Measurements from ENCODE around the gene RHBDF2.
A peak's percentile ranks its signal among the peaks of the same experiment; 100 is the strongest.

RHBDF2 gene

DNA sequence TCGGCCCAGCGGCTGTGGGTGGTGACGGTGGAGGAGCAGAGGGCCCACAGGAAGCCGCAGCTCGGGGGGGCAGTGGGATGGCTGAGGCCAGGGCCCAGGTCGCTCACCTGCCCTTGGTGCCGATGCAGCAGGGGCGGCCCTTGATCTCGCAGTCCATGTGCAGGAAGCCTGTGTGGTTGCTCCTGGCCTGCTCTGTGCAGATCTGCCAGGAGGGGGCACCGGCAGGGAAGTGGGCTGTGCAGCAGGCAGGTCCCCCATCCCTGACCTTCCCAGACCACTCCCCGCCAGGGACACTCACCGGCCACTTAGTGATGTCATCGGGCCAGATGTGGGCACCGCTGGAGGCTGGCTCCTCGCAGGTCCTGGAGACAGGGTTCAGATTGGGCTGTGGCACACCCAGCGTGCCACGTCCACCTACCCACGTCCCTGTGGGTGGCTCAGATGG, 27.7 kb downstream of the RHBDF2 start:
- no peak overlapping the region for H3K27ac ChIP-seq (ENCODE audit: low read depth, low read length)
- no peak overlapping the region for H3K4me3 ChIP-seq (ENCODE audit: low read depth, low read length)
- H3K4me1 ChIP-seq (ENCODE audit: control insufficient read depth, insufficient read depth, low read length): no peaks in the 10 kb centered on the region
- H3K9ac ChIP-seq (ENCODE audit: low read depth, low read length): no peak overlapping the region
- no peaks in the 10 kb centered on the region for H3K27me3 ChIP-seq (ENCODE audit: control insufficient read depth, insufficient read depth, low read length)
- H3K9me3 ChIP-seq (ENCODE audit: control insufficient read depth, insufficient read depth, low read length): no peaks in the 10 kb centered on the region
- peaks cover 27% of the 10 kb centered on the region for H3K36me3 ChIP-seq (ENCODE audit: control insufficient read depth, insufficient read depth, low read length)

DNA sequence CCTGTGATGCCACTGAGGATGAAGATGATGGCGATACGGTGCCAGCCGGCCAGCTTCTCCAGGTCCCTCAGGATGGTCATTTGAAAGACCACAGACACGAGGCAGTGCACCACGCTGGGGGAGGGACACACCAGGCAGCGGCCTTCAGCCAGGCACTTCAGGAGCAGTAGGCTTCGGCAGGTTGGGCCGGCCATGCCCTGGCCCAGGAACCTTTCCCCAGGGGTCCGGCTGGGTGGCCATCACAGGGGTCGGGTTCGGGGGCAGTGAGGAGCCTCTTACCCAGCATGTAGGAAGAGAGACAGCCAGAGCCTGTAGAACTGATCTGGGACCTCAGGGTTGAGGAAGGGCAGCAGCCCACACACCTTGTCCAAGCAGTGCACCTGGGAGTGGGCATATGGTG, 28.5 kb downstream of the RHBDF2 start:
- Histone ChIP-seq H3K27me3 (ENCODE audit: control insufficient read depth, insufficient read depth, low read length) (no peaks in the 10 kb centered on the region), H3K9me3 (ENCODE audit: control insufficient read depth, insufficient read depth, low read length) (no peaks in the 10 kb centered on the region), H3K4me3 (ENCODE audit: low read depth, low read length) (no peak overlapping the region), H3K9ac (ENCODE audit: low read depth, low read length) (no peak overlapping the region), H3K36me3 (ENCODE audit: control insufficient read depth, insufficient read depth, low read length) (peaks cover 27% of the 10 kb centered on the region), H3K4me1 (ENCODE audit: control insufficient read depth, insufficient read depth, low read length) (peaks cover under 1% of the 10 kb centered on the region; the same call in 1 of the 2 replicates), H3K27ac (ENCODE audit: low read depth, low read length) (no peak overlapping the region)

DNA sequence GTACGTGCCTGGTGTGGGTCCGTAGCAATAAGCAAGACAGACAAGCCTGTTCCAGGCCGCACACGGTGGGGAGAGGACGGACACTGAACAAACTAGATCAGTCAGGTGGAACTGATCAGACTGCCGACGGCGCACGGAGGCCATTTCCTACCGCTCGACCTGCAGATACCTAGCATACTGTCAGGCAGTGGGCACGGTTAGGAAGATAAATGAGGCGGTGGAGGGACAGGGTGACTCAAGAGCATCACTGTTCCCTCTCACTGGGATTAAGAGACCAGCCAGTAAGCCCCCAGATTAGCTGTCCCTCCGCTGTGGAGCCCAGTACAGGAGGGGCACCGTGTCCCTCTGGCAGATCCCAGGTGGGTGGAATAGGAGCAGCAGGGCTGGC, 29.0 kb downstream of the RHBDF2 start:
- H3K4me1 ChIP-seq (ENCODE audit: control insufficient read depth, insufficient read depth, low read length): peaks cover 5% of the 10 kb centered on the region; the same call in 1 of the 2 replicates
- H3K36me3 ChIP-seq (ENCODE audit: control insufficient read depth, insufficient read depth, low read length): peaks cover 27% of the 10 kb centered on the region
- H3K4me3 ChIP-seq (ENCODE audit: low read depth, low read length): no peak overlapping the region
- no peaks in the 10 kb centered on the region for H3K27me3 ChIP-seq (ENCODE audit: control insufficient read depth, insufficient read depth, low read length)
- no peak overlapping the region for H3K9ac ChIP-seq (ENCODE audit: low read depth, low read length)
- H3K27ac ChIP-seq (ENCODE audit: low read depth, low read length): no peak overlapping the region
- no peaks in the 10 kb centered on the region for H3K9me3 ChIP-seq (ENCODE audit: control insufficient read depth, insufficient read depth, low read length)

DNA sequence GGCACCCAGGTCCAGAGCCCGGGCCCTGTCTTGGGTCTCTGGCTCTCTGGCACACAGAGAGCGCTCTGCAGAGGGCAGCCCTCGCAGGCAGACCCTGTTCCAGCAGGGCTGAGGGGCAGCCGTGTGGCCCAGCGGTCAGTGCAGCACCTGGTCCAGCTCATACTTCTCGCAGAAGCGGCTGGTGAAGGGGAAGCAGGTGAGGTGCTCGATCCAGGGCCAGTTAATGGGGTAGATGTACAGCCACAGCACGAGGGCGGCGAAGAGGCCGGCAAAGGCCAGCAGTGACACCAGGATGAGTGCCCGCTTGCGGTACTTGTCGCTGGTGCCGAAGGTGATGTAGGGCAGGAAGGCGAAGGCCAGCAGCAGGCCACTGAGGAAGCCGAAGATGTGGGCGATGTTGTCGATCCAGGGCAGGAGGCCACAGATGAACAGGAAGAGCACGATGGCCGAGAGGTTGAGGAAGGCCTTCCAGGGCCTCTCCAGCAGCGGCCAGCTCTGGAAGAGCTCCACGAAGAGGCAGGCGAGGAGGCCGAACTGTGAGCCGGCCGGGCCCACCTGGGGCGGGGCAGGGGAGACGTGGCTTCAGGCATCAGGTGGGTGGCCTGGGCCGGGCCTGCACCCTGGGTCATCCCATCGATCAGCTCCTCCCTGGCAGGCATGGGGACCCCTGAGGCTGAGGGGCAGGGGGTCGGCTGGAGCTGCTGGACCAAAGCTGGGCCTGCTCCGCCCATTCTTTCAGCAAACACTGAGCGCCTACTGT, 29.5 kb downstream of the RHBDF2 start:
- peaks cover 27% of the 10 kb centered on the region for H3K36me3 ChIP-seq (ENCODE audit: control insufficient read depth, insufficient read depth, low read length)
- H3K27me3 ChIP-seq (ENCODE audit: control insufficient read depth, insufficient read depth, low read length): no peaks in the 10 kb centered on the region
- H3K27ac ChIP-seq (ENCODE audit: low read depth, low read length): no peak overlapping the region
- H3K4me1 ChIP-seq (ENCODE audit: control insufficient read depth, insufficient read depth, low read length): peaks cover 6% of the 10 kb centered on the region; the same call in 1 of the 2 replicates
- H3K9ac ChIP-seq (ENCODE audit: low read depth, low read length): no peak overlapping the region
- no peak overlapping the region for H3K4me3 ChIP-seq (ENCODE audit: low read depth, low read length)
- no peaks in the 10 kb centered on the region for H3K9me3 ChIP-seq (ENCODE audit: control insufficient read depth, insufficient read depth, low read length)

DNA sequence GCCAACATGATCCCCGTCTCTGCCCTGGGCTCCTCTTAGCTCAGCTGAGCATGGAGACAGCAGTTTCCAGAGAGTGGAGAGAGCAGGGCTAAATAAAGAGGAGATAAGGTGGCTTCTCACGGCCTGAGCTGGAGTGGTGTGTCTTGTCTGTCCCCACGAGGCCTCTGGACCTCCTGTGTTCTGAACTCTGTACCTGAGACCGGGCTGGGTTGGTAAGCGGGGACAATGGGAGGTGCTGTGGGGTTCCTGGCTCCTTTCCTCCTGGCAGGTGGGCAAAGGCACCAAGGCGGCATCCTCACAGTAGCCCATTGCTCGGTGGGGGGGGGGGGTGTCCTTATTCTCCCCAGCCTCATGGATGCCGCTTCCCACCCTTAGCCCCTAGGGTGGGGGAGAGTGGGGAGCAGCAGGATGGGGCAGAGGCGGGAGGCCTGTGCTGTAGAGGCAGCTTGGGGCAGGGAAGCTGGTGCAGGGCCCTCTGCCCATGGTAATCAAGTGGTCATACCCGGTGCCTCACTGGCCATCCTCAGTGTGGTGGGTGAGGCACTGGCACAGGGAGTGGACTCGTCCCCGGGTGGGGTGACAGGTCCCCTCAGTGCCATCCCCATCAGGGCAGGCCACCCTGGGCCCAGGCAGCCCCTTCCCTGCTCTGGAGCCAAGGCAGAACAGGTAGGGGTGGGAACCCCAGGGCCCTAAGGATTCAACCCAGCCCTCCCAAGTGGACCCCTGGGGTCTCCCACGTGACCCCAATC, 31.1 kb downstream of the RHBDF2 start:
- H3K9me3 ChIP-seq (ENCODE audit: control insufficient read depth, insufficient read depth, low read length): no peaks in the 10 kb centered on the region
- no peak overlapping the region for H3K9ac ChIP-seq (ENCODE audit: low read depth, low read length)
- no peaks in the 10 kb centered on the region for H3K27me3 ChIP-seq (ENCODE audit: control insufficient read depth, insufficient read depth, low read length)
- peaks cover 27% of the 10 kb centered on the region for H3K36me3 ChIP-seq (ENCODE audit: control insufficient read depth, insufficient read depth, low read length)
- H3K4me3 ChIP-seq (ENCODE audit: low read depth, low read length): no peak overlapping the region
- H3K4me1 ChIP-seq (ENCODE audit: control insufficient read depth, insufficient read depth, low read length): peaks cover 6% of the 10 kb centered on the region; the same call in 1 of the 2 replicates
- no peak overlapping the region for H3K27ac ChIP-seq (ENCODE audit: low read depth, low read length)

DNA sequence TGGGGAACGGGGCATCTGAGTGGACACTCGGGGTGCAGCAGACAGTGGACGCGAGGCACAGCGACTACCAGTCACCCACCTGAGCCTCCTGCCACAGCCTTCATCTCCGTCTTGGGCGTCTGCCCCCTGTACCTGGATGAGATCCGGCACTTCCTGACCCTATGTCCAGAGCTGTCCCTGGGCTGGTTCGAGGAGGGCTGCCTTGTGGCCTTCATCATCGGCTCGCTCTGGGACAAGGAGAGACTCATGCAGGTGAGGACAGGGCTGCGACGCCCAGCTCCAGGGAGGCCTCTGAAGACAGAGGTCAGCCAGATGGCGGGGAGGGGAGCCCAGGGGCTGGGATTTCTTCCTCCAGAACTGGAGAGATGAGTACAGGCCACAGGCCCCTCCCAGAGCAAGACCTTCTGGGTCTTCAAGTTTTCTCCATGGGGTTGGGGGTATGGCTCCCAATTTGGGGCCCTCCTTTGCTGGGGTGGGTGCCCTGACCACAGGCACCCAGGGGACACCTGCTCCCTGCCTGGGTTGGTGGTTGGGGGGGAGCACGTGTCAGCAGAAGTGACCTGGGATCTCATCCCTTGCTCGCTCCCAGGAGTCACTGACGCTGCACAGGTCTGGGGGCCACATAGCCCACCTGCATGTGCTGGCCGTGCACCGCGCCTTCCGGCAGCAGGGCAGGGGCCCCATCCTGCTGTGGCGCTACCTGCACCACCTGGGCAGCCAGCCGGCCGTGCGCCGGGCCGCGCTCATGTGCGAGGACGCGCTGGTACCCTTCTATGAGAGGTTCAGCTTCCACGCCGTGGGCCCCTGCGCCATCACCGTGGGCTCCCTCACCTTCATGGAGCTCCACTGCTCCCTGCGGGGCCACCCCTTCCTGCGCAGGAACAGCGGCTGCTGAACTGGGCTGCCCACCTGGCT, 31.9 kb downstream of the RHBDF2 start:
- Histone ChIP-seq H3K4me3 (ENCODE audit: low read depth, low read length) (no peak overlapping the region), H3K9me3 (ENCODE audit: control insufficient read depth, insufficient read depth, low read length) (no peaks in the 10 kb centered on the region), H3K9ac (ENCODE audit: low read depth, low read length) (no peak overlapping the region), H3K36me3 (ENCODE audit: control insufficient read depth, insufficient read depth, low read length) (peaks cover 24% of the 10 kb centered on the region), H3K4me1 (ENCODE audit: control insufficient read depth, insufficient read depth, low read length) (peaks cover 6% of the 10 kb centered on the region; the same call in 1 of the 2 replicates), H3K27me3 (ENCODE audit: control insufficient read depth, insufficient read depth, low read length) (no peaks in the 10 kb centered on the region), H3K27ac (ENCODE audit: low read depth, low read length) (no peak overlapping the region)

DNA sequence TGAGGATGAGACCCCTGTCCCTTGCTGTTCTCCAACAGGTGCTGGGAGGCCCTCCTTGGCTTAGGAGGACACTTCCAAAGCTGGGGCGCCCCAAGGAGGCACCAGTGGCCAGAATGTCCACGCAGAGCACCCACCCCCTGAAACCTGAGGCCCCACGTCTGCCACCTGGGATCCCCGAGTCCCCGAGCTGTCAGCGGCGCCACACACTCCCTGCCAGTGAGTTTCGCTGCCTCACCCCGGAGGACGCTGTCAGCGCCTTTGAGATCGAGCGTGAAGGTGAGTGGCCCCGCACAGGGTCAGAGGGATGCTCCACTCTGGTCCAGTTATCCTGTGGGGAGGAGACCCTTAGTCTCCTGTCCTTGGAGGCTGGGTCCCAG, 32.6 kb downstream of the RHBDF2 start:
- H3K4me3 ChIP-seq (ENCODE audit: low read depth, low read length): no peak overlapping the region
- H3K27me3 ChIP-seq (ENCODE audit: control insufficient read depth, insufficient read depth, low read length): no peaks in the 10 kb centered on the region
- peaks cover 24% of the 10 kb centered on the region for H3K36me3 ChIP-seq (ENCODE audit: control insufficient read depth, insufficient read depth, low read length)
- peaks cover 6% of the 10 kb centered on the region; the same call in 1 of the 2 replicates for H3K4me1 ChIP-seq (ENCODE audit: control insufficient read depth, insufficient read depth, low read length)
- H3K27ac ChIP-seq (ENCODE audit: low read depth, low read length): no peak overlapping the region
- H3K9ac ChIP-seq (ENCODE audit: low read depth, low read length): no peak overlapping the region
- H3K9me3 ChIP-seq (ENCODE audit: control insufficient read depth, insufficient read depth, low read length): no peaks in the 10 kb centered on the region

DNA sequence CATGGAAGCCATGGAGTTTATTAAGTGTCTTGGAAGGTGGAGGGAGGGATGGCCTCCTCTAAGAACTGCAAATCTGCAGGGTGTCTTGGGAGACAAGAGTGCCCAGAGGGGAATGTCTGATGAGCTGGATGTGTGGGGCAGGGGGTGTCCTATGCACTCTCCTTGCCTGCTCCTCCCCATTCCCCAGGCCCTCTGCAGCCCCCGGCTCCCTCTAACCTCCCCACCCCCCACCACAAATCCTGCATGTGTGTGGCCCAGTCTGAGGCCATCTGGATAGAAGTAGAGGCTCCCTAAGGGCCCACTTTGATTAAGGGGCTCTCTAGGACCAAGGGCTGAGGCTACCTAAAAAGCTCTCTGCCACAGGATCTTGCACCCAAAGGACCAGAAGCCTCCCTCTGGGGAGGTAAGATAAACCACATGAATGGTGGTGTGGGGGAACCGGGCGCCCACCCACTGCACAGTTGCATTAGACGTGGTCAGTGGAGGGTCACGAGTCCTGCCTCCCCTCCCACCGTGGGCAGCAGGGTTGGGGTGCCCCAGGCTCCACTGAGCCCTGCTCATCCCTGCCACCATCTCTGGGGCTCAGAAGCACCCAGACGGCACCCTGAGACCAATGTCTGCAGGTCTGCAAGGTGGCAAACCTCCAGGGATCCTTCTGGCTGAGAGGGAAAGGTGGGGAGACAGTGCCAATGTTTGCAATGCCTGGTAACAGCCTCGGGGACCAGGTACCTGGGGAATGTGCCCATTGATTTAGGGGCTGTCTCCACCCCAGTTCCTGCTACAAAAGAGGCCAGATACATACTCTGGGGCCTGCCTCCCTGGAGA, 33.2 kb downstream of the RHBDF2 start:
- no peak overlapping the region for H3K4me3 ChIP-seq (ENCODE audit: low read depth, low read length)
- no peaks in the 10 kb centered on the region for H3K27me3 ChIP-seq (ENCODE audit: control insufficient read depth, insufficient read depth, low read length)
- H3K9ac ChIP-seq (ENCODE audit: low read depth, low read length): no peak overlapping the region
- no peaks in the 10 kb centered on the region for H3K9me3 ChIP-seq (ENCODE audit: control insufficient read depth, insufficient read depth, low read length)
- peak overlapping the region; percentile 61 for H3K27ac ChIP-seq (ENCODE audit: low read depth, low read length)
- peaks cover 20% of the 10 kb centered on the region for H3K36me3 ChIP-seq (ENCODE audit: control insufficient read depth, insufficient read depth, low read length)
- H3K4me1 ChIP-seq (ENCODE audit: control insufficient read depth, insufficient read depth, low read length): peaks cover 6% of the 10 kb centered on the region; the same call in 1 of the 2 replicates

DNA sequence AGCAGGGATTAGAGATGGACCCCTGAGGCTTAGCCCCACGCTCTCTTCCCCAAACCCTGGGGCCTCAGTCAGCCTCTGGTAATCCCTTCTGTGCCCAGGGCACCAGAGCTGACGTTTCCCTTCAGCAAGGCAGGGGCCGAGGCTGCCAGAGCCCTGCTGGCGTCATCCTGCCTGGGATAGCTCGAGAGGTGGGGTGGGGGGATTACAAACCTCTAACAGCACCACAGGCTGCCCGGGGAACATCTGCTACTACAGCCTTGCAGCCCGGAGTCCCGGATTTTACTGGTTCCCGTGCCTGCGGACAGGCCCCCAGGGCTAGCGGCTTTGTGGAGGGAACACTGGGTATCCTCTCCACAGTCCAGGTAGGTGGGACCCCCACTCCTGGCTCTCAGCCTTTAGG, 33.9 kb downstream of the RHBDF2 start, which contains the start of gene AANAT:
Gene AANAT, plus strand, starts transcription at position 238 of the 400 bp plus-strand sequence. CDS start 1,144 bp downstream, outside the sequence.
- Histone ChIP-seq H3K27me3 (ENCODE audit: control insufficient read depth, insufficient read depth, low read length) (no peaks in the 10 kb centered on the region), H3K27ac (ENCODE audit: low read depth, low read length) (peak within 1 kb of the TSS; percentile 61)

DNA sequence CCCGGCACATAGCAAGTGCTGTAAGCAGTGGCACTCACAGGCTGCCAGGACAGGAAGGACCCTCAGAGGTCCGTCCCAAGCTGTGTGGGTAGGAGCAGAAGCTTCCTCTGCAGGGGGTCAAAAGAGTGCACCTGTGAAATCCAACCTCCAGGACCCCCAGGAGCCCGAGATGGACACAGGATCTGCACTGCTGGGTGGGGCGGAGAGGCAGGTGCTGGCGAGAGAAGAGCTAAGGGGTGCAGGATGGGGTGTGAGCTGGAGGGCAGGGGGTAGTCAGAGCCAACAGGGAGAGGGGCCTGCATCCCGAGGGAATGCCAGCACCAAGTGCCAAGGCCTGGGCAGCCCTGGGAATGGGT, 34.5 kb downstream of the RHBDF2 start:
- Histone ChIP-seq H3K4me1 (ENCODE audit: control insufficient read depth, insufficient read depth, low read length) (peaks cover 9% of the 10 kb centered on the region; the same call in 1 of the 2 replicates), H3K36me3 (ENCODE audit: control insufficient read depth, insufficient read depth, low read length) (peaks cover 9% of the 10 kb centered on the region; the same call in 1 of the 2 replicates), H3K4me3 (ENCODE audit: low read depth, low read length) (no peak overlapping the region), H3K9me3 (ENCODE audit: control insufficient read depth, insufficient read depth, low read length) (no peaks in the 10 kb centered on the region), H3K9ac (ENCODE audit: low read depth, low read length) (no peak overlapping the region), H3K27ac (ENCODE audit: low read depth, low read length) (no peak overlapping the region), H3K27me3 (ENCODE audit: control insufficient read depth, insufficient read depth, low read length) (no peaks in the 10 kb centered on the region)

More for the DNA sequence above, 33.9 kb downstream of the RHBDF2 start, which contains the start of gene AANAT:
- Histone ChIP-seq H3K4me1 (ENCODE audit: control insufficient read depth, insufficient read depth, low read length) (peaks cover 6% of the 10 kb centered on the region; the same call in 1 of the 2 replicates), H3K36me3 (ENCODE audit: control insufficient read depth, insufficient read depth, low read length) (peaks cover 13% of the 10 kb centered on the region; the same call in 1 of the 2 replicates), H3K9ac (ENCODE audit: low read depth, low read length) (no peak within 1 kb of the TSS), H3K4me3 (ENCODE audit: low read depth, low read length) (no peak within 1 kb of the TSS), H3K9me3 (ENCODE audit: control insufficient read depth, insufficient read depth, low read length) (no peaks in the 10 kb centered on the region)

Data from HUES48 (cell line).